NB4 (cell line): ENCODE measurements around the gene ZNF688.

Experiments used
- MAX ChIP-seq: IDR thresholded peaks from 2 replicates; pipeline ENCODE4 v1.6.1; 2011; ENCODE audit warnings: low read depth, low read length
- MYC ChIP-seq: IDR thresholded peaks from 2 replicates; pipeline ENCODE4 v1.6.1; 2011; ENCODE audit warnings: low read depth, low read length
- POLR2A ChIP-seq: IDR thresholded peaks from 2 replicates; pipeline ENCODE4 v1.6.1; 2011; ENCODE audit warnings: mild to moderate bottlenecking; ENCODE audit not compliant: insufficient read length; ENCODE audit errors: extremely low read depth
- TF ChIP-seq, protein P1 (sequence below): IDR thresholded peaks from one replicate; pipeline ENCODE4 v1.5.1; 2012; ENCODE audit warnings: low read depth, low read length

DNA sequence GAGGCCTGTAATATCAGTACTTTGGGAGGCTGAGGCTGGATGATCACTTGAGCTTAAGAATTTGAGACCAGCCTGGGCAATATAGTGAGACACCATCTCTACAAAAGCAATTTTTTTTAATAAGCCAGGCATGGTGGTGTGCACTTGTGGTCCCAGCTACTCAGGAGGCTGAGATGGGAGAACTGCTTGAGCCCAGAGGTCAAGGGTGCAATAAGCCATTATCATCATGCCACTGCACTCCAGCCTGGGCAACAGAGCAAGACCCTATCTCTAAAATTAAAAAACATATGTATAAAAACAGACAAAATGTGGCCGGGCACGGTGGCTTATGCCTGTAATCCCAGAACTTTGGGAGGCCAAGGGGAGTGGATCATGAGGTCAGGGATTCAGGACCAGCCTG, 17.1 kb upstream of the ZNF688 start:
- TF ChIP-seq POLR2A, result no peak
- TF ChIP-seq, protein P1, sequence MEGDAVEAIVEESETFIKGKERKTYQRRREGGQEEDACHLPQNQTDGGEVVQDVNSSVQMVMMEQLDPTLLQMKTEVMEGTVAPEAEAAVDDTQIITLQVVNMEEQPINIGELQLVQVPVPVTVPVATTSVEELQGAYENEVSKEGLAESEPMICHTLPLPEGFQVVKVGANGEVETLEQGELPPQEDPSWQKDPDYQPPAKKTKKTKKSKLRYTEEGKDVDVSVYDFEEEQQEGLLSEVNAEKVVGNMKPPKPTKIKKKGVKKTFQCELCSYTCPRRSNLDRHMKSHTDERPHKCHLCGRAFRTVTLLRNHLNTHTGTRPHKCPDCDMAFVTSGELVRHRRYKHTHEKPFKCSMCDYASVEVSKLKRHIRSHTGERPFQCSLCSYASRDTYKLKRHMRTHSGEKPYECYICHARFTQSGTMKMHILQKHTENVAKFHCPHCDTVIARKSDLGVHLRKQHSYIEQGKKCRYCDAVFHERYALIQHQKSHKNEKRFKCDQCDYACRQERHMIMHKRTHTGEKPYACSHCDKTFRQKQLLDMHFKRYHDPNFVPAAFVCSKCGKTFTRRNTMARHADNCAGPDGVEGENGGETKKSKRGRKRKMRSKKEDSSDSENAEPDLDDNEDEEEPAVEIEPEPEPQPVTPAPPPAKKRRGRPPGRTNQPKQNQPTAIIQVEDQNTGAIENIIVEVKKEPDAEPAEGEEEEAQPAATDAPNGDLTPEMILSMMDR, result no peak
- TF ChIP-seq MYC, result no peak
- TF ChIP-seq MAX, result no peak
